HepG2 (cell line): ENCODE data around the gene CKMT1A. TPM values are rescaled to one million over a fixed set of nuclear protein-coding genes. Genes with fewer than 3 reads are reported as not detected.

Experiments
- BORCS8-MEF2B ChIP-seq: sonication (generic); formaldehyde crosslinking; IDR thresholded peaks from 2 replicates; pipeline ENCODE4 v1.8.0; 2022; ENCODE audit warnings: mild to moderate bottlenecking, missing genetic modification reagents
- CBX5 ChIP-seq: sonication (generic); formaldehyde crosslinking; IDR thresholded peaks from 2 replicates; pipeline ENCODE4 v1.4.0; 2020; ENCODE audit warnings: missing genetic modification reagents, borderline replicate concordance
- EED ChIP-seq: sonication (generic); formaldehyde crosslinking; IDR thresholded peaks from 2 replicates; pipeline ENCODE4 v1.5.0; 2020; ENCODE audit warnings: mild to moderate bottlenecking, missing genetic modification reagents
- HNRNPK ChIP-seq: fragments of 200-400 bp; formaldehyde crosslinking; IDR thresholded peaks from 2 replicates; pipeline ENCODE4 v1.6.1; 2018; ENCODE audit warnings: low read length, low read depth, moderate library complexity, mild to moderate bottlenecking; ENCODE audit not compliant: poor library complexity, severe bottlenecking
- HOXA9 ChIP-seq: sonication (generic); formaldehyde crosslinking; IDR thresholded peaks from 2 replicates; pipeline ENCODE4 v1.8.1; 2022; ENCODE audit warnings: missing genetic modification reagents, mild to moderate bottlenecking, moderate library complexity, borderline replicate concordance
- ISL2 ChIP-seq: sonication (generic); formaldehyde crosslinking; IDR thresholded peaks from 2 replicates; pipeline ENCODE4 v1.5.0; 2020; ENCODE audit warnings: missing genetic modification reagents
- KMT2A ChIP-seq: sonication (generic); formaldehyde crosslinking; IDR thresholded peaks from 2 replicates; pipeline ENCODE4 v1.4.0; 2020; ENCODE audit warnings: missing genetic modification reagents
- MED13 ChIP-seq: sonication (generic); formaldehyde crosslinking; IDR thresholded peaks from 2 replicates; pipeline ENCODE4 v1.5.0; 2020; ENCODE audit warnings: missing genetic modification reagents
- MYC ChIP-seq: sonication (generic); formaldehyde crosslinking; IDR thresholded peaks from 2 replicates; pipeline ENCODE4 v1.9.0; 2021; ENCODE audit warnings: missing genetic modification reagents, borderline replicate concordance
- NFYB ChIP-seq: sonication (generic); formaldehyde crosslinking; IDR thresholded peaks from 2 replicates; pipeline ENCODE4 v1.4.0; 2020; ENCODE audit warnings: missing genetic modification reagents
- POLR2AphosphoS2 ChIP-seq: IDR thresholded peaks from 2 replicates; pipeline ENCODE4 v1.6.1; 2011; ENCODE audit warnings: low read depth, low read length, improper control_type of control experiment
- SAP130 ChIP-seq: IDR thresholded peaks from 2 replicates; pipeline ENCODE4 v1.6.1; 2016; ENCODE audit warnings: low read depth
- SKI ChIP-seq: fragments of 450-650 bp; IDR thresholded peaks from one replicate; pipeline ENCODE4 v1.6.1; 2018; ENCODE audit warnings: mild to moderate bottlenecking; ENCODE audit not compliant: partially characterized antibody
- ZBTB14 ChIP-seq: sonication (generic); formaldehyde crosslinking; IDR thresholded peaks from 2 replicates; pipeline ENCODE4 v1.4.0; 2020; ENCODE audit warnings: missing genetic modification reagents
- ZFP91 ChIP-seq: sonication (generic); formaldehyde crosslinking; IDR thresholded peaks from 2 replicates; pipeline ENCODE4 v1.9.0; 2022; ENCODE audit warnings: missing genetic modification reagents, mild to moderate bottlenecking, borderline replicate concordance
- ZFY ChIP-seq: sonication (generic); formaldehyde crosslinking; IDR thresholded peaks from 2 replicates; pipeline ENCODE4 v1.4.0; 2020; ENCODE audit warnings: missing genetic modification reagents
- ZMYM4 ChIP-seq: sonication (generic); formaldehyde crosslinking; IDR thresholded peaks from 2 replicates; pipeline ENCODE4 v1.8.1; 2023; ENCODE audit warnings: mild to moderate bottlenecking, missing genetic modification reagents
- ZNF446 ChIP-seq: sonication (generic); formaldehyde crosslinking; IDR thresholded peaks from 2 replicates; pipeline ENCODE4 v1.5.0; 2020; ENCODE audit warnings: mild to moderate bottlenecking, missing genetic modification reagents
- ZNF563 ChIP-seq: sonication (generic); formaldehyde crosslinking; IDR thresholded peaks from 2 replicates; pipeline ENCODE4 v1.8.0; 2022; ENCODE audit warnings: mild to moderate bottlenecking, moderate library complexity, missing genetic modification reagents
- ZNF564 ChIP-seq: sonication (generic); formaldehyde crosslinking; IDR thresholded peaks from 2 replicates; pipeline ENCODE4 v1.8.1; 2023; ENCODE audit warnings: mild to moderate bottlenecking, missing genetic modification reagents
- ZNF589 ChIP-seq: sonication (generic); formaldehyde crosslinking; conservative IDR thresholded peaks from 2 replicates; pipeline ENCODE4 v1.8.0; 2022; ENCODE audit warnings: mild to moderate bottlenecking, moderate library complexity, missing genetic modification reagents
- ZNF687 ChIP-seq: sonication (generic); formaldehyde crosslinking; IDR thresholded peaks from 2 replicates; pipeline ENCODE4 v1.5.1; 2020; ENCODE audit warnings: mild to moderate bottlenecking, missing genetic modification reagents, moderate library complexity
- polyA plus RNA-seq, 8 experiments: library from polyadenylated mRNA; depleted of rRNA in 3 of 8; stranded (reverse) in 7 of 8; unstranded in 1 of 8; fragments of >200 nt; fragmentation: Illumina TruSeq in 4 of 8; extraction: Trizol in 4 of 8; gene quantifications; 2 replicates each; pipeline versions ENCODE4 v1.2.1 to v1.2.3, GENCODE V29; 2011 to 2016; ENCODE audit warnings: low read depth in 4 of 8, missing spikeins in 1 of 8, mixed read lengths in 1 of 8; ENCODE audit not compliant: insufficient read depth in 1 of 8
- total RNA-seq, 5 experiments: library from RNA; depleted of rRNA; stranded (reverse); fragments of >200 nt; fragmentation: Illumina TruSeq; extraction: Trizol; gene quantifications; 2 replicates each; pipeline ENCODE4 v1.2.3, GENCODE V29; 2016; ENCODE audit warnings: low read depth in 1 of 5
- TF ChIP-seq, protein P1 (sequence below): IDR thresholded peaks from 2 replicates; pipeline ENCODE4 v1.6.1; 2016; ENCODE audit warnings: mild to moderate bottlenecking, missing biosample characterization, missing genetic modification reagents

CKMT1A gene
- total and polyA plus RNA-seq, 2 of the 13 experiments (the other 11 are each of a cell fraction or from before 2014, with no cell fraction given) = 0.13 to 0.46 TPM

GRCh38 chr15:43746245-43746902, 52.7 kb downstream of the CKMT1A start, which contains the start of gene PDIA3 (continued):
- TF ChIP-seq ZBTB14 (CRISPR knock-in tag) = peak; percentile 56
- TF ChIP-seq ZNF589 (CRISPR knock-in tag) = peak; percentile 85; the same call in 1 of the 2 replicates
- peak; percentile 91 for TF ChIP-seq ZNF687 (CRISPR knock-in tag)
- peak; percentile 86 for TF ChIP-seq NFYB (CRISPR knock-in tag)
- TF ChIP-seq HNRNPK = peak; percentile 65
- peak; percentile 52; the same call in 1 of the 2 replicates for TF ChIP-seq POLR2AphosphoS2
- TF ChIP-seq CBX5 = peak; percentile 24; the same call in 1 of the 2 replicates
- TF ChIP-seq HOXA9 (CRISPR knock-in tag) = 0 out of 2 replicates have a peak, but pooled peaks have one; percentile 33
- peak; percentile 84 for TF ChIP-seq ZFP91
- TF ChIP-seq ZNF446 (CRISPR knock-in tag) = peak; percentile 52; the same call in 1 of the 2 replicates
- TF ChIP-seq ZNF564 (CRISPR knock-in tag) = peak; percentile 85; the same call in 1 of the 2 replicates
- peak; percentile 94 for TF ChIP-seq MYC (CRISPR knock-in tag)
- TF ChIP-seq BORCS8-MEF2B (CRISPR knock-in tag) = peak; percentile 94
- peak; percentile 85 for TF ChIP-seq SAP130
- peak; percentile 82; the same call in 1 of the 2 replicates for TF ChIP-seq KMT2A (CRISPR knock-in tag)
- TF ChIP-seq EED (CRISPR knock-in tag) = peak; percentile 25; the same call in 1 of the 2 replicates
- 0 out of 2 replicates have a peak, but pooled peaks have one; percentile 50 for TF ChIP-seq ISL2 (CRISPR knock-in tag)
- TF ChIP-seq ZNF563 (CRISPR knock-in tag) = peak; percentile 86; the same call in 1 of the 2 replicates
- TF ChIP-seq MED13 (CRISPR knock-in tag) = peak; percentile 52; the same call in 1 of the 2 replicates
- TF ChIP-seq ZMYM4 = peak; percentile 85
- TF ChIP-seq SKI = peak; percentile 62
- TF ChIP-seq, protein P1, sequence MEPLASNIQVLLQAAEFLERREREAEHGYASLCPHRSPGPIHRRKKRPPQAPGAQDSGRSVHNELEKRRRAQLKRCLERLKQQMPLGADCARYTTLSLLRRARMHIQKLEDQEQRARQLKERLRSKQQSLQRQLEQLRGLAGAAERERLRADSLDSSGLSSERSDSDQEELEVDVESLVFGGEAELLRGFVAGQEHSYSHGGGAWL (CRISPR knock-in tag) = peak; percentile 87
- peak; percentile 90 for TF ChIP-seq ZFY (CRISPR knock-in tag)
